Ishikawa (cell line): Measurements from ENCODE around the gene RAD50.
A peak's percentile ranks its signal among the peaks of the same experiment; 100 is the strongest.

Experiments used
- CEBPB ChIP-seq: IDR thresholded peaks from 2 replicates; pipeline ENCODE4 v1.6.1; 2012
- CREB1 ChIP-seq: IDR thresholded peaks from 2 replicates; pipeline ENCODE4 v1.6.1; 2012; ENCODE audit warnings: low read depth
- EGR1 ChIP-seq: IDR thresholded peaks from 2 replicates; pipeline ENCODE4 v1.6.1; 2012
- EP300 ChIP-seq: IDR thresholded peaks from 2 replicates; pipeline ENCODE4 v1.6.1; 2012; ENCODE audit warnings: borderline replicate concordance
- FOXM1 ChIP-seq: IDR thresholded peaks from 2 replicates; pipeline ENCODE4 v1.6.1; 2012; ENCODE audit warnings: low read depth, borderline replicate concordance
- MAX ChIP-seq: IDR thresholded peaks from 2 replicates; pipeline ENCODE4 v1.6.1; 2012
- NFIC ChIP-seq: IDR thresholded peaks from 2 replicates; pipeline ENCODE4 v1.6.1; 2012
- RAD21 ChIP-seq: IDR thresholded peaks from 2 replicates; pipeline ENCODE4 v1.6.1; 2012; ENCODE audit warnings: low read depth
- REST ChIP-seq: IDR thresholded peaks from 2 replicates; pipeline ENCODE4 v1.6.1; 2012; ENCODE audit warnings: low read depth, mild to moderate bottlenecking
- TAF1 ChIP-seq: IDR thresholded peaks from 2 replicates; pipeline ENCODE4 v1.6.1; 2012; ENCODE audit warnings: low read depth, mild to moderate bottlenecking
- TCF12 ChIP-seq: IDR thresholded peaks from 2 replicates; pipeline ENCODE4 v1.6.1; 2012; ENCODE audit warnings: low read depth
- TEAD4 ChIP-seq: IDR thresholded peaks from 2 replicates; pipeline ENCODE4 v1.6.1; 2012
- USF1 ChIP-seq: IDR thresholded peaks from 2 replicates; pipeline ENCODE4 v1.6.1; 2012
- YY1 ChIP-seq: IDR thresholded peaks from 2 replicates; pipeline ENCODE4 v1.6.1; 2012; ENCODE audit warnings: low read depth
- ZBTB7A ChIP-seq: IDR thresholded peaks from 2 replicates; pipeline ENCODE4 v1.6.1; 2012; ENCODE audit warnings: low read depth

The RAD50 gene

GRCh38 chr5:132659598-132660493, 103.1 kb downstream of the RAD50 start:
- TF ChIP-seq USF1 (no peak), TCF12 (no peak), MAX (no peak)

- TF ChIP-seq USF1 = no peak
- peak; percentile 49; the same call in 1 of the 2 replicates for TF ChIP-seq RAD21
These were observed 104.6 kb downstream of the RAD50 start for GRCh38 chr5:132661231-132662003.

- TF ChIP-seq TCF12 (no peak), CEBPB (no peak), NFIC (no peak), ZBTB7A (no peak), CREB1 (no peak), MAX (no peak), TEAD4 (no peak), YY1 (no peak)
These were observed 105.2 kb downstream of the RAD50 start for GRCh38 chr5:132662004-132662401.

- no peak for TF ChIP-seq NFIC
- no peak for TF ChIP-seq EGR1
- TF ChIP-seq USF1 = peak; percentile 37; the same call in 1 of the 2 replicates
- no peak for TF ChIP-seq FOXM1
- no peak for TF ChIP-seq CEBPB
- TF ChIP-seq RAD21 = no peak
- TF ChIP-seq TEAD4 = no peak
These were observed 106.4 kb downstream of the RAD50 start for GRCh38 chr5:132662925-132663770.

- no peak for TF ChIP-seq NFIC
- TF ChIP-seq TAF1 = no peak
- no peak for TF ChIP-seq TEAD4
- TF ChIP-seq YY1 = no peak
- TF ChIP-seq EGR1 = no peak
- TF ChIP-seq ZBTB7A = no peak
- TF ChIP-seq USF1 = no peak
- no peak for TF ChIP-seq MAX
- no peak for TF ChIP-seq TCF12
- no peak for TF ChIP-seq FOXM1
- no peak for TF ChIP-seq CEBPB
- no peak for TF ChIP-seq CREB1
- TF ChIP-seq REST = no peak
- no peak for TF ChIP-seq EP300
- no peak for TF ChIP-seq RAD21
These were observed 107.3 kb downstream of the RAD50 start for GRCh38 chr5:132663771-132664695.
